ENCODE measurements around the gene SF3A2. TPM values are rescaled to one million over a fixed set of nuclear protein-coding genes. Genes with fewer than 3 reads are reported as not detected.

SF3A2 gene
- total and polyA plus RNA-seq, 2 experiments from 2014 or later: 67.7 to 128 TPM

DNA sequence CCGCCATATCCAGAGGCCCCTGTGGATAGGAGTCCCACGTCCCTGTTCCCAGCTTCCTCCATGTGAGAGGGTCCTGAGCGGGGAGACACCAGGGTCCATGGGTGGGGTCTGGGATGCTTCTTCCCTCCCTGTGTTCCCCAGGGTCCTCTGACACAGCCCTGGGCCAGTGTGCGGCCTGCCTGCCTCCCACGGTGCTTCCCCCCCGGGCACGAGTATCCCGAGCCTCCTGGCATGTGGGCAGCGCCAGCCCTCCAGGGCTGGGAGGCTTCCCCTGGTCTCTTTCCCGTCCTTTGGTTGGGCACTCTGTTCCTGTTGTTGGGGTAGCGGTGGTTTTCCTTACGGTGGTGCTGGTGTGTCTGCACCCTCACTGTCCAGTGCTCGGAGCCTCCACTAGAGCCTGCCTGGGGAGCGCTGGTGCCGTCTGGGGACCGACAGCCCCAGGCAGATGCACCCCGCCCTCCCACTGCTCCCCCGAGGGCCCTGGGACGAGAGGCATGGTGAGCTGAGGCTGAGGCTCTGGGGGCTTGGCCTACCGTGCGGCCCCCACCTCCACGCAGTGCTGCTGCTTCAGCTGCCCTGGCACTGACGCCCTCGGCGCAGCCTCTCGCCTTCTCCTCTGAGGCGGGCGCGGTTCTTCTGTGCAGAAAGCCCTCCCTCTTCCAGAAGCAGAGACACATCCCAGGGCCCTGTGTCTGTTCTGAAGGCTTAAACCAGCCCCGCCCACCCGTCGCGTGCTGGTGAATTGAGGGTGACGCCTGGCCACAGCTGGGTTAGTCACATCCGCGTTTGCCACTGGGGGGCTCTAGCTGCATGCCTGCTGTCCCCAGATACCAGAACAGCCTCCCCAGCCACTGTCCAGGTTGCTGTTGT lies 28.4 kb upstream of the SF3A2 start:
- Histone ChIP-seq H3F3A (replicated peaks; ENCODE audit: low read depth) (no peaks in the 10 kb centered on the region), H3K27ac (ENCODE audit: low read depth) (peak overlapping the region; percentile 50; the same call in 1 of the 2 replicates), H3K27me3 (ENCODE audit: insufficient read depth) (no peaks in the 10 kb centered on the region), H3K4me3 (no peak overlapping the region), H3K9me2 (ENCODE audit: insufficient read depth) (no peaks in the 10 kb centered on the region), H3K79me2 (replicated peaks; ENCODE audit: insufficient read depth) (0 out of 2 replicates have a peak, but pooled peaks cover 4% of the 10 kb centered on the region), H3K4me2 (no peak overlapping the region), H2AFZ (no peak overlapping the region), H3K36me3 (ENCODE audit: insufficient read depth) (peaks cover 6% of the 10 kb centered on the region; the same call in 1 of the 2 replicates), H3K4me1 (ENCODE audit: insufficient read depth) (peaks cover 5% of the 10 kb centered on the region; the same call in 1 of the 2 replicates), H4K20me1 (replicated peaks; ENCODE audit: insufficient read depth) (0 out of 2 replicates have a peak, but pooled peaks cover 10% of the 10 kb centered on the region)
- peaks cover 34% of the 10 kb centered on the region for H3K36me3 Mint-ChIP-seq (ENCODE audit: low read depth)
- ATAC-seq: peak; percentile 78
- TF ChIP-seq, protein P1, sequence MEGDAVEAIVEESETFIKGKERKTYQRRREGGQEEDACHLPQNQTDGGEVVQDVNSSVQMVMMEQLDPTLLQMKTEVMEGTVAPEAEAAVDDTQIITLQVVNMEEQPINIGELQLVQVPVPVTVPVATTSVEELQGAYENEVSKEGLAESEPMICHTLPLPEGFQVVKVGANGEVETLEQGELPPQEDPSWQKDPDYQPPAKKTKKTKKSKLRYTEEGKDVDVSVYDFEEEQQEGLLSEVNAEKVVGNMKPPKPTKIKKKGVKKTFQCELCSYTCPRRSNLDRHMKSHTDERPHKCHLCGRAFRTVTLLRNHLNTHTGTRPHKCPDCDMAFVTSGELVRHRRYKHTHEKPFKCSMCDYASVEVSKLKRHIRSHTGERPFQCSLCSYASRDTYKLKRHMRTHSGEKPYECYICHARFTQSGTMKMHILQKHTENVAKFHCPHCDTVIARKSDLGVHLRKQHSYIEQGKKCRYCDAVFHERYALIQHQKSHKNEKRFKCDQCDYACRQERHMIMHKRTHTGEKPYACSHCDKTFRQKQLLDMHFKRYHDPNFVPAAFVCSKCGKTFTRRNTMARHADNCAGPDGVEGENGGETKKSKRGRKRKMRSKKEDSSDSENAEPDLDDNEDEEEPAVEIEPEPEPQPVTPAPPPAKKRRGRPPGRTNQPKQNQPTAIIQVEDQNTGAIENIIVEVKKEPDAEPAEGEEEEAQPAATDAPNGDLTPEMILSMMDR (conservative IDR thresholded peaks at IDR 0.05; ENCODE audit: low read depth in 2 of 2): peak; percentile 13 to 61; a peak in 2 of 4 replicates
- TF ChIP-seq, protein P2, sequence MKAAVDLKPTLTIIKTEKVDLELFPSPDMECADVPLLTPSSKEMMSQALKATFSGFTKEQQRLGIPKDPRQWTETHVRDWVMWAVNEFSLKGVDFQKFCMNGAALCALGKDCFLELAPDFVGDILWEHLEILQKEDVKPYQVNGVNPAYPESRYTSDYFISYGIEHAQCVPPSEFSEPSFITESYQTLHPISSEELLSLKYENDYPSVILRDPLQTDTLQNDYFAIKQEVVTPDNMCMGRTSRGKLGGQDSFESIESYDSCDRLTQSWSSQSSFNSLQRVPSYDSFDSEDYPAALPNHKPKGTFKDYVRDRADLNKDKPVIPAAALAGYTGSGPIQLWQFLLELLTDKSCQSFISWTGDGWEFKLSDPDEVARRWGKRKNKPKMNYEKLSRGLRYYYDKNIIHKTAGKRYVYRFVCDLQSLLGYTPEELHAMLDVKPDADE (IDR thresholded peaks at IDR 0.05): no peak
- no peak overlapping the region for H3K27ac Mint-ChIP-seq
- DNase-seq (ENCODE audit: low spot score): peak; percentile 75
- no peaks in the 10 kb centered on the region; the same call in 2 of the 3 replicates for H3K9me3 Mint-ChIP-seq
- H3K4me1 Mint-ChIP-seq: peaks cover 3% of the 10 kb centered on the region; the same call in 2 of the 3 replicates
- no peak overlapping the region for H3K4me3 Mint-ChIP-seq
- no peaks in the 10 kb centered on the region for H3K27me3 Mint-ChIP-seq (ENCODE audit: insufficient read depth, low read depth, poor library complexity)

DNA sequence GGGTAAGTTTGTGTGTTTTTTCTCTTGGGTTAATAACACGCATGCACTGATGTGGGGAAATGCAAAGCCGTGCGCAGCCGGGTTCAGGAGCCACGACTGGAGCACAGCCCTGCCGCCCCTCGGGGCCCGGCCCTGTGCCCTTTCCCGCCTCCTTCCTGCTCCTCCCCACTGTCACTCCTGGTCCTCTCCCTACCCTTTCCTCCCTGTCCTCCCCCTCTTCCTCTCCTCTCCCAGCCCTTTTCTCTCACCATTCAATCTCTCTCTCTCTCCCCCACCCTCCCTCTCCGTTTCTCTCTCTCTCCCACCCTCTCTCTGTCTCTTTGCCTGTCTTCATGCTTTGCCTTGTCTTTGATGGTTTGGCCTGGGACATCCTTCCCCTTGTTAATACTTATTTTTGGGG lies 27.6 kb upstream of the SF3A2 start:
- Histone ChIP-seq H2AFZ (no peak overlapping the region), H3K4me2 (no peak overlapping the region), H3K9me2 (ENCODE audit: insufficient read depth) (no peaks in the 10 kb centered on the region), H3K27ac (ENCODE audit: low read depth) (peak overlapping the region; percentile 50; the same call in 1 of the 2 replicates), H3K79me2 (replicated peaks; ENCODE audit: insufficient read depth) (0 out of 2 replicates have a peak, but pooled peaks cover 4% of the 10 kb centered on the region), H4K20me1 (replicated peaks; ENCODE audit: insufficient read depth) (0 out of 2 replicates have a peak, but pooled peaks cover 10% of the 10 kb centered on the region), H3K4me3 (no peak overlapping the region), H3K36me3 (ENCODE audit: insufficient read depth) (peaks cover 6% of the 10 kb centered on the region; the same call in 1 of the 2 replicates), H3F3A (replicated peaks; ENCODE audit: low read depth) (no peaks in the 10 kb centered on the region), H3K27me3 (ENCODE audit: insufficient read depth) (no peaks in the 10 kb centered on the region), H3K4me1 (ENCODE audit: insufficient read depth) (peaks cover 5% of the 10 kb centered on the region; the same call in 1 of the 2 replicates)
- peaks cover 3% of the 10 kb centered on the region; the same call in 2 of the 3 replicates for H3K4me1 Mint-ChIP-seq
- H3K27ac Mint-ChIP-seq: no peak overlapping the region
- DNase-seq (ENCODE audit: low spot score) (no peak), ATAC-seq (no peak)
- peaks cover 36% of the 10 kb centered on the region for H3K36me3 Mint-ChIP-seq (ENCODE audit: low read depth)
- no peaks in the 10 kb centered on the region; the same call in 2 of the 3 replicates for H3K9me3 Mint-ChIP-seq
- no peaks in the 10 kb centered on the region for H3K27me3 Mint-ChIP-seq (ENCODE audit: insufficient read depth, low read depth, poor library complexity)
- H3K4me3 Mint-ChIP-seq: no peak overlapping the region
- no peak for TF ChIP-seq ZNF331 (CRISPR knock-in tag; IDR thresholded peaks at IDR 0.05; ENCODE audit: low read depth)
- no peak for TF ChIP-seq CREB1 (CRISPR knock-in tag; IDR thresholded peaks at IDR 0.05; ENCODE audit: low read depth)
- TF ChIP-seq, protein P3, sequence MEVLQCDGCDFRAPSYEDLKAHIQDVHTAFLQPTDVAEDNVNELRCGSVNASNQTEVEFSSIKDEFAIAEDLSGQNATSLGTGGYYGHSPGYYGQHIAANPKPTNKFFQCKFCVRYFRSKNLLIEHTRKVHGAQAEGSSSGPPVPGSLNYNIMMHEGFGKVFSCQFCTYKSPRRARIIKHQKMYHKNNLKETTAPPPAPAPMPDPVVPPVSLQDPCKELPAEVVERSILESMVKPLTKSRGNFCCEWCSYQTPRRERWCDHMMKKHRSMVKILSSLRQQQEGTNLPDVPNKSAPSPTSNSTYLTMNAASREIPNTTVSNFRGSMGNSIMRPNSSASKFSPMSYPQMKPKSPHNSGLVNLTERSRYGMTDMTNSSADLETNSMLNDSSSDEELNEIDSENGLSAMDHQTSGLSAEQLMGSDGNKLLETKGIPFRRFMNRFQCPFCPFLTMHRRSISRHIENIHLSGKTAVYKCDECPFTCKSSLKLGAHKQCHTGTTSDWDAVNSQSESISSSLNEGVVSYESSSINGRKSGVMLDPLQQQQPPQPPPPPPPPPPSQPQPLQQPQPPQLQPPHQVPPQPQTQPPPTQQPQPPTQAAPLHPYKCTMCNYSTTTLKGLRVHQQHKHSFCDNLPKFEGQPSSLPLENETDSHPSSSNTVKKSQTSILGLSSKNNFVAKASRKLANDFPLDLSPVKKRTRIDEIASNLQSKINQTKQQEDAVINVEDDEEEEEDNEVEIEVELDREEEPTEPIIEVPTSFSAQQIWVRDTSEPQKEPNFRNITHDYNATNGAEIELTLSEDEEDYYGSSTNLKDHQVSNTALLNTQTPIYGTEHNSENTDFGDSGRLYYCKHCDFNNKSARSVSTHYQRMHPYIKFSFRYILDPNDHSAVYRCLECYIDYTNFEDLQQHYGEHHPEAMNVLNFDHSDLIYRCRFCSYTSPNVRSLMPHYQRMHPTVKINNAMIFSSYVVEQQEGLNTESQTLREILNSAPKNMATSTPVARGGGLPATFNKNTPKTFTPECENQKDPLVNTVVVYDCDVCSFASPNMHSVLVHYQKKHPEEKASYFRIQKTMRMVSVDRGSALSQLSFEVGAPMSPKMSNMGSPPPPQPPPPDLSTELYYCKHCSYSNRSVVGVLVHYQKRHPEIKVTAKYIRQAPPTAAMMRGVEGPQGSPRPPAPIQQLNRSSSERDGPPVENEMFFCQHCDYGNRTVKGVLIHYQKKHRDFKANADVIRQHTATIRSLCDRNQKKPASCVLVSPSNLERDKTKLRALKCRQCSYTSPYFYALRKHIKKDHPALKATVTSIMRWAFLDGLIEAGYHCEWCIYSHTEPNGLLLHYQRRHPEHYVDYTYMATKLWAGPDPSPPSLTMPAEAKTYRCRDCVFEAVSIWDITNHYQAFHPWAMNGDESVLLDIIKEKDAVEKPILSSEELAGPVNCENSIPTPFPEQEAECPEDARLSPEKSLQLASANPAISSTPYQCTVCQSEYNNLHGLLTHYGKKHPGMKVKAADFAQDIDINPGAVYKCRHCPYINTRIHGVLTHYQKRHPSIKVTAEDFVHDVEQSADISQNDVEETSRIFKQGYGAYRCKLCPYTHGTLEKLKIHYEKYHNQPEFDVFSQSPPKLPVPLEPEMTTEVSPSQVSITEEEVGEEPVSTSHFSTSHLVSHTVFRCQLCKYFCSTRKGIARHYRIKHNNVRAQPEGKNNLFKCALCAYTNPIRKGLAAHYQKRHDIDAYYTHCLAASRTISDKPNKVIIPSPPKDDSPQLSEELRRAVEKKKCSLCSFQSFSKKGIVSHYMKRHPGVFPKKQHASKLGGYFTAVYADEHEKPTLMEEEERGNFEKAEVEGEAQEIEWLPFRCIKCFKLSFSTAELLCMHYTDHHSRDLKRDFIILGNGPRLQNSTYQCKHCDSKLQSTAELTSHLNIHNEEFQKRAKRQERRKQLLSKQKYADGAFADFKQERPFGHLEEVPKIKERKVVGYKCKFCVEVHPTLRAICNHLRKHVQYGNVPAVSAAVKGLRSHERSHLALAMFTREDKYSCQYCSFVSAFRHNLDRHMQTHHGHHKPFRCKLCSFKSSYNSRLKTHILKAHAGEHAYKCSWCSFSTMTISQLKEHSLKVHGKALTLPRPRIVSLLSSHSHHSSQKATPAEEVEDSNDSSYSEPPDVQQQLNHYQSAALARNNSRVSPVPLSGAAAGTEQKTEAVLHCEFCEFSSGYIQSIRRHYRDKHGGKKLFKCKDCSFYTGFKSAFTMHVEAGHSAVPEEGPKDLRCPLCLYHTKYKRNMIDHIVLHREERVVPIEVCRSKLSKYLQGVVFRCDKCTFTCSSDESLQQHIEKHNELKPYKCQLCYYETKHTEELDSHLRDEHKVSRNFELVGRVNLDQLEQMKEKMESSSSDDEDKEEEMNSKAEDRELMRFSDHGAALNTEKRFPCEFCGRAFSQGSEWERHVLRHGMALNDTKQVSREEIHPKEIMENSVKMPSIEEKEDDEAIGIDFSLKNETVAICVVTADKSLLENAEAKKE (CRISPR knock-in tag; IDR thresholded peaks at IDR 0.05): no peak
- TF ChIP-seq STAT1 (IDR thresholded peaks at IDR 0.05; ENCODE audit: unreplicated experiment): no peak
- no peak for TF ChIP-seq EZH2 (IDR thresholded peaks at IDR 0.05; ENCODE audit: low read depth, unreplicated experiment)
- TF ChIP-seq, protein P1 (conservative IDR thresholded peaks at IDR 0.05; ENCODE audit: low read depth in 2 of 2): no peak

Measured in GM23338 (cell line).